Gastrocnemius medialis (tissue), 4 donors: ENCODE measurements around the gene GREB1L.

Source experiments
- POLR2A ChIP-seq, 2 donors: fragments of 450-650 bp; IDR thresholded peaks; one replicate each; pipeline ENCODE4 v1.6.1; 2017; ENCODE audit warnings: antibody characterized with exemption in 2 of 2, mild to moderate bottlenecking in 2 of 2, moderate library complexity in 2 of 2
- TF ChIP-seq, protein P1 (sequence below), 5 experiments: fragments of 450-650 bp in 3 of 5; fragments of 200-600 bp in 2 of 5; sonication (generic) in 2 of 5; IDR thresholded peaks in 4 of 5; conservative IDR thresholded peaks in 1 of 5; 1 replicate in 4 of 5; 2 replicates in 1 of 5; pipeline ENCODE4 v1.5.1; 2016 to 2019; ENCODE audit warnings: antibody characterized with exemption in 5 of 5, mild to moderate bottlenecking in 3 of 5, moderate library complexity in 3 of 5

DNA sequence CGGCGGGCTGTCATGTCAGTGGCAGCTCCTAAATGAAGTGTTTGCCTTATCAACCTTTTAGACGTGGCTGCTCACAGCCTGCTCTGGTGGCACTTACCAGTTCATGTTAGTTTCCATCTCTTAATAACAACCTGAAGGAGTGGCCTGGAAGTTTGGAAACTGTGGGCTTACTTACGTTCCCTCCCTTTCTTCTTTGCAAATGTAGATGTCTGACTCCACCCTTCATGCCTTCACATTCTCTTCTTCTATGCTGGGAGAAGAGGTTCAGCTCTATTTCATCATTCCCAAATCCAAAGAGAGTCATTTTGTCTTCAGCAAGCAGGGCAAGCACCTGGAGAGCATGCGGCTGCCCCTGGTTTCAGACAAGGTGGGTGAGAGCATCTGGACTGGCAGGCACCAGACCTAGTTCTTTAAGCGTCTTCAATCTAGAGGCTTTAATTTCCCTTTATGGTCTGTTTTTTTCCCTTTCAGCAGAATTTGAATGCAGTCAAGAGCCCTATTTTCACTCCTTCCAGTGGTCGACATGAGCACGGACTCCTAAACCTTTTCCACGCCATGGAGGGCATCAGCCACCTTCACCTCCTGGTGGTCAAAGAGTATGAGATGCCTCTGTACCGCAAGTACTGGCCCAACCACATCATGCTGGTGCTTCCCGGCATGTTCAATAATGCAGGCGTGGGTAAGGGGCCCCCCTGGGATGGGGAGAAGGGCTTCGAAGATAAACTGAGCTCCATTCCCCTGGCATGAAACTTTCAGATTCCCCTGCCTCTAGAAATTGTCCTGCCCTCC is 266.1 kb downstream of the GREB1L start:
- TF ChIP-seq, protein P1, sequence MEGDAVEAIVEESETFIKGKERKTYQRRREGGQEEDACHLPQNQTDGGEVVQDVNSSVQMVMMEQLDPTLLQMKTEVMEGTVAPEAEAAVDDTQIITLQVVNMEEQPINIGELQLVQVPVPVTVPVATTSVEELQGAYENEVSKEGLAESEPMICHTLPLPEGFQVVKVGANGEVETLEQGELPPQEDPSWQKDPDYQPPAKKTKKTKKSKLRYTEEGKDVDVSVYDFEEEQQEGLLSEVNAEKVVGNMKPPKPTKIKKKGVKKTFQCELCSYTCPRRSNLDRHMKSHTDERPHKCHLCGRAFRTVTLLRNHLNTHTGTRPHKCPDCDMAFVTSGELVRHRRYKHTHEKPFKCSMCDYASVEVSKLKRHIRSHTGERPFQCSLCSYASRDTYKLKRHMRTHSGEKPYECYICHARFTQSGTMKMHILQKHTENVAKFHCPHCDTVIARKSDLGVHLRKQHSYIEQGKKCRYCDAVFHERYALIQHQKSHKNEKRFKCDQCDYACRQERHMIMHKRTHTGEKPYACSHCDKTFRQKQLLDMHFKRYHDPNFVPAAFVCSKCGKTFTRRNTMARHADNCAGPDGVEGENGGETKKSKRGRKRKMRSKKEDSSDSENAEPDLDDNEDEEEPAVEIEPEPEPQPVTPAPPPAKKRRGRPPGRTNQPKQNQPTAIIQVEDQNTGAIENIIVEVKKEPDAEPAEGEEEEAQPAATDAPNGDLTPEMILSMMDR (IDR thresholded peaks at IDR 0.05 in 4 of 5, conservative IDR thresholded peaks at IDR 0.05 in 1 of 5): no peak
- no peak for TF ChIP-seq POLR2A (IDR thresholded peaks at IDR 0.05)
